HL-60/S4 treated with retinoic acid at 250 ng/mL for 4 days and 3 days (cell line): ENCODE results near the gene P3H2.

Experiments used
- in situ Hi-C: fragments of 300-500 bp; cut with MboI; formaldehyde crosslinking; loops from 2 replicates; pipeline ENCODE4 v1.7.0; 2022; ENCODE audit warnings: low sequenced_read_pairs

The P3H2 gene

GRCh38 chr3:189909573-189909972 lies 211.1 kb downstream of the P3H2 start:
- in situ Hi-C loops: no loop called here

DNA sequence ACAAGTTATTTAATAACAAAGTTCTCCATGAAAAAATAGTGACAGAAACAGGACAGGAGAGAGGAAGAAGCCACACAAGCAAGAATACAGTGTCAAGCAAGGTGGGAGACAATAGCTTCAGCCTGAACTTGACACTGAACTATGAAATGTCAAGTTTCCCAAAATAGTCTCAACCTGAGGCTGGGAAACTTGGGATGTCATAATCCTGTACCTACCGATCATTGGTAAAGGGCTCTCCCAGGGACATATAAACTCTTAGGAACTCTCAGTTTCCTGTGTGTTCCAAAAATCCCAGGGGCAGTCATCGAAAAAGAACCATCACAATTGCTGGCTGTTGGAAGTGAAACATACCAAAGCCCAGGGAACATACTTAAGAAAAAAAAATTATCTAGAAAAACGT lies 211.6 kb downstream of the P3H2 start:
- in situ Hi-C loops: no loop called here

DNA sequence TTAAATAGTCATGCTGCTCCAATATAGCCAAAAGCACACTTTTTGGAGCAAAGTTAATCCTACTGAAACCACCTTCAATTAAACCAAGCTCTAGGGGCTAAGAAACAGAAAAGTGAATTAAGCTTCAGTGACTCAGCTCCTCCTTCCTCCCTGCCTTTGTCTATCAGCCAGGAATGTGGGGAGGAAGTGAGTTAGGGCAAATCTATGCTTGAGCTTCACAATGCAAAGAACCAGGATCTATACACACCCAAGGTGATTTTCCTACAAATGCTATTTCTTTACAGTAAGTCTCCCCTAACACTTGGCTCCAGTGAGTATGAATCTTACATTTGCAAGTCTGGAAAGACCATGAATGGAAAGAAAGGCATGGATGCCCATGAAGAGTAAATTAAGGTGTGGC lies 212.1 kb downstream of the P3H2 start:
- in situ Hi-C loops: no loop called here

GRCh38 chr3:189907803-189908202 lies 212.9 kb downstream of the P3H2 start:
- in situ Hi-C loops: no loop called here
